Breast epithelium (tissue), 4 donors: ENCODE results near the gene TARBP1. TPM values are rescaled to one million over a fixed set of nuclear protein-coding genes. Genes with fewer than 3 reads are reported as not detected.

ENCODE experiments used
- DNase-seq, 2 donors: peaks; one replicate each; pipeline ENCODE4 v3.0.0-alpha.2; 2019; ENCODE audit warnings: low spot score in 2 of 2
- H3K27ac ChIP-seq, 2 donors: fragments of 200-600 bp; sonication (generic) in 1 of 2; one replicate each; pipeline ENCODE4 v1.5.1; 2016 to 2019; ENCODE audit warnings: mild to moderate bottlenecking in 1 of 2
- H3K27me3 ChIP-seq, 2 donors: fragments of 200-600 bp; sonication (generic) in 1 of 2; one replicate each; pipeline versions ENCODE4 v1.5.1 to v1.6.0; 2017 to 2019; ENCODE audit warnings: control low read depth in 1 of 2, mild to moderate bottlenecking in 1 of 2
- H3K36me3 ChIP-seq: fragments of 200-600 bp; one replicate; pipeline ENCODE4 v1.5.1; 2019
- H3K4me1 ChIP-seq, 2 donors: fragments of 200-600 bp; sonication (generic); one replicate each; pipeline ENCODE4 v1.5.1; 2016 to 2019; ENCODE audit warnings: control low read depth in 1 of 2
- H3K4me3 ChIP-seq, 3 donors: fragments of 200-600 bp; sonication (generic); 1 replicate in 2 of 3; 2 replicates in 1 of 3; pipeline ENCODE4 v1.5.1; 2016 to 2019; ENCODE audit warnings: mild to moderate bottlenecking in 3 of 3, moderate library complexity in 2 of 3
- H3K9me3 ChIP-seq, 2 donors: fragments of 200-600 bp; sonication (generic) in 1 of 2; one replicate each; pipeline ENCODE4 v1.5.1; 2016 to 2019; ENCODE audit warnings: control low read depth in 1 of 2
- CTCF ChIP-seq, 3 donors: fragments of 450-650 bp; IDR thresholded peaks; one replicate each; pipeline ENCODE4 v1.5.1; 2016 to 2017; ENCODE audit warnings: antibody characterized with exemption in 3 of 3, mild to moderate bottlenecking in 3 of 3, moderate library complexity in 3 of 3
- POLR2A ChIP-seq: fragments of 450-650 bp; IDR thresholded peaks from one replicate; pipeline ENCODE4 v1.6.1; 2016; ENCODE audit warnings: antibody characterized with exemption, mild to moderate bottlenecking, moderate library complexity
- POLR2AphosphoS5 ChIP-seq, 3 donors: sonication (generic); formaldehyde crosslinking; IDR thresholded peaks; one replicate each; pipeline ENCODE4 v1.6.1; 2017; ENCODE audit warnings: antibody characterized with exemption in 3 of 3
- intact Hi-C: fragments of 100-400 bp; cut with DNase I; formaldehyde crosslinking; loops from one replicate; pipeline ENCODE4 v1.15.1; 2023; ENCODE audit warnings: low total_unique reads
- total RNA-seq, 3 donors: library from RNA; depleted of rRNA; stranded (reverse); fragments of >200 nt; gene quantifications; one replicate each; pipeline ENCODE4 v1.1.0, GENCODE V29; 2016

TARBP1 gene
- total RNA-seq, 3 donors from 2014 or later = 12.3 to 39.2 (median 32.1) TPM

DNA sequence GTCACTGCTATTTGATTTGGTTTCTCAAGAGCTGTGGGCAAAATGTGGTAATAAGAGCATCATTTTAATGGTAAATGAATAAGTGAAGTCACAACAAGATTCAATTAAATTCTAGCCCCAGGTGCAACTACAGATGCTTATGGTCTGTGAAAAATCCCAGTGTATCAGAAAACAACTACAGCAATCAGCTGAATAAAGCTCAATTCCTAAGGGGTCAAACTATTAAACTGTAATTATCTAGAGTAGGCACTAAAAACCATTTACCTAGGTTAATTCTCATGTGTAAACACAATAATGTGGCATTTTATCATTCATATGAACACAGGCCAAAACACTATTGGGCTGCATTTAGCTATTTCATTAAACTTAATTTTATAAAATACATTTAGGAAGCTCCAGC, 9.6 kb downstream of the TARBP1 start:
- no peak for TF ChIP-seq CTCF (IDR thresholded peaks at IDR 0.05)
- TF ChIP-seq POLR2AphosphoS5 (IDR thresholded peaks at IDR 0.05) = no peak
- TF ChIP-seq POLR2A = no peak
- Histone ChIP-seq H3K4me3 (no peak overlapping the region), H3K36me3 (no peaks in the 10 kb centered on the region), H3K4me1 (no peaks in the 10 kb centered on the region), H3K27ac (no peak overlapping the region), H3K27me3 (no peaks in the 10 kb centered on the region), H3K9me3 (no peaks in the 10 kb centered on the region)
- intact Hi-C loops = no loop called here
- DNase-seq = no peak

GRCh38 chr1:234468580-234468979, 10.4 kb downstream of the TARBP1 start:
- H3K4me3 ChIP-seq = no peak overlapping the region
- TF ChIP-seq CTCF (IDR thresholded peaks at IDR 0.05) (no peak), POLR2A (no peak), POLR2AphosphoS5 (IDR thresholded peaks at IDR 0.05) (no peak)
- no peaks in the 10 kb centered on the region for H3K9me3 ChIP-seq
- DNase-seq = no peak
- no peaks in the 10 kb centered on the region for H3K4me1 ChIP-seq
- intact Hi-C loops = no loop called here
- H3K36me3 ChIP-seq = no peaks in the 10 kb centered on the region
- H3K27me3 ChIP-seq = no peaks in the 10 kb centered on the region
- no peak overlapping the region for H3K27ac ChIP-seq

DNA sequence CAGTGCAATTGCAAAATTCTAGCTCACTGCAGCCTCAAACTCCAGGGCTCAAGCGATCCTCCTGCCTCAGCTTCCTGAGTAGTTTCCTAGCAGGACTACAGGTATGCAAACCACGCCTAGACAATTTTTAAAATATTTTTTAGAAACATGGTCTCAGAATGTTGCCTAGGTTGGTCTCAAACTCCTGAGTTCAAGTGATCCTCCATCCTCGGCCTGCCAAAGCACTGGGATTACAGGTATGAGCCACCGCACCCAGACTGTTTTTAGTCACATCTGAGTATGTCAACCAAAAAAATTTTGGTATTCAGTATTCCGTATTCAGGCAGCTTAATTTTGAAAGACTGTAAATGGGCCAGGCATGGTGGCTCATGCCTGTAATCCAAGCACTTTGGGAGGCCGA, 11.2 kb downstream of the TARBP1 start:
- no peak overlapping the region for H3K4me3 ChIP-seq
- intact Hi-C loops = no loop called here
- H3K9me3 ChIP-seq = no peaks in the 10 kb centered on the region
- H3K27ac ChIP-seq = no peak overlapping the region
- H3K27me3 ChIP-seq = no peaks in the 10 kb centered on the region
- TF ChIP-seq POLR2A = no peak
- TF ChIP-seq POLR2AphosphoS5 (IDR thresholded peaks at IDR 0.05) = no peak
- TF ChIP-seq CTCF (IDR thresholded peaks at IDR 0.05) = no peak
- H3K36me3 ChIP-seq = no peaks in the 10 kb centered on the region
- no peak for DNase-seq
- H3K4me1 ChIP-seq = no peaks in the 10 kb centered on the region

- H3K9me3 ChIP-seq = no peaks in the 10 kb centered on the region
- no peak overlapping the region for H3K4me3 ChIP-seq
- H3K27ac ChIP-seq = no peak overlapping the region
- TF ChIP-seq POLR2AphosphoS5 (IDR thresholded peaks at IDR 0.05) (no peak), POLR2A (no peak), CTCF (IDR thresholded peaks at IDR 0.05) (no peak)
- intact Hi-C loops = no loop called here
- H3K27me3 ChIP-seq = no peaks in the 10 kb centered on the region
- H3K4me1 ChIP-seq = no peaks in the 10 kb centered on the region
- no peaks in the 10 kb centered on the region for H3K36me3 ChIP-seq
- DNase-seq = no peak
Observed at GRCh38 chr1:234466945-234467344, 12.0 kb downstream of the TARBP1 start.

DNA sequence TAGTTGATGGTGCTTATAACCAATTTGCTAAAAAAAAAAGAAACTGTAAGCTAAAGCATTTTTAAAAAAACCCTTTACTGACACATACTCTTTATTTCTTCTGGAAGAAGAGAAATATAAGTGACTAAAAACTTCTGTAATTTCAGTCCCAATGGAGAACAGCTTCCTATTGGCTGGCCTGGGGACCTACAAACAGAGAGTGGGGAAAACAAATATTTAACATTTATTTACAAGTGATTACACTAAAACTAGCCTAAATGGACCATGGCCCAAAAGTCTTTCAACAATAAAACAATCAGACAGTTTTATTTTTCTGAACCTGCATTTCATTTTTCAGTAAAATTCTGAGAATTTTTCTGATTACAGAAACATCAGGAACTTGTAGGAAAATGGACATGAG, 15.2 kb downstream of the TARBP1 start:
- Histone ChIP-seq H3K27ac (no peak overlapping the region), H3K9me3 (no peaks in the 10 kb centered on the region), H3K4me3 (no peak overlapping the region), H3K4me1 (no peaks in the 10 kb centered on the region), H3K36me3 (no peaks in the 10 kb centered on the region), H3K27me3 (no peaks in the 10 kb centered on the region)
- TF ChIP-seq POLR2AphosphoS5 (IDR thresholded peaks at IDR 0.05) (no peak), CTCF (IDR thresholded peaks at IDR 0.05) (no peak), POLR2A (no peak)
- intact Hi-C loops = no loop called here
- no peak for DNase-seq
